A673 (cell line): ENCODE results near the gene KIF17. TPM values are rescaled to one million over a fixed set of nuclear protein-coding genes. Genes with fewer than 3 reads are reported as not detected.

Experiments used
- BruUV-seq: library from RNA; stranded (reverse); fragments of 400-500 nt; replicated peaks from 2 replicates; lab custom pipeline; 2021; lab: Mats Ljungman, UMichigan
- CTCF ChIA-PET: fragments of 300-600 bp; sonication (Branson Sonifier 250); formaldehyde crosslinking; loops from one replicate; lab custom pipeline; 2022; ENCODE audit warnings: antibody characterized with exemption; lab: Charles Lee
- POLR2A ChIA-PET: fragments of 300-600 bp; sonication (Branson Sonifier 250); formaldehyde crosslinking; loops from one replicate; lab custom pipeline; 2022; ENCODE audit warnings: antibody characterized with exemption; ENCODE audit not compliant: low non-redundant PET; lab: Charles Lee
- DNase-seq: peaks from one replicate; pipeline ENCODE4 v3.0.0-alpha.2; 2015; ENCODE audit warnings: low spot score
- H3K27ac ChIP-seq: fragments of 200-600 bp; sonication (generic); 2 replicates; pipeline ENCODE4 v1.5.1; 2016; ENCODE audit warnings: mixed run types, low read depth, mild to moderate bottlenecking, mixed read lengths, antibody characterized with exemption, low read length; ENCODE audit not compliant: poor library complexity, severe bottlenecking
- H3K27me3 ChIP-seq: fragments of 200-600 bp; sonication (generic); replicated peaks from 2 replicates; pipeline ENCODE4 v1.6.1; 2017; ENCODE audit warnings: mixed run types, low read depth, mild to moderate bottlenecking, mixed read lengths, antibody characterized with exemption, low read length; ENCODE audit not compliant: insufficient read depth, poor library complexity
- H3K36me3 ChIP-seq: fragments of 200-600 bp; sonication (generic); 2 replicates; pipeline ENCODE4 v1.6.1; 2016; ENCODE audit warnings: mixed run types, mild to moderate bottlenecking, mixed read lengths, antibody characterized with exemption, low read length; ENCODE audit not compliant: insufficient read depth, poor library complexity, severe bottlenecking
- H3K4me1 ChIP-seq: fragments of 200-600 bp; sonication (generic); 2 replicates; pipeline ENCODE4 v1.6.1; 2017; ENCODE audit warnings: mixed run types, mild to moderate bottlenecking, mixed read lengths, antibody characterized with exemption, low read length; ENCODE audit not compliant: insufficient read depth, poor library complexity, severe bottlenecking
- H3K4me3 ChIP-seq: fragments of 200-600 bp; sonication (generic); 2 replicates; pipeline ENCODE4 v1.5.1; 2016; ENCODE audit warnings: low read depth, mixed run types, mild to moderate bottlenecking, mixed read lengths, low read length; ENCODE audit not compliant: poor library complexity, severe bottlenecking
- H3K9me3 ChIP-seq: fragments of 200-600 bp; sonication (generic); 2 replicates; pipeline ENCODE4 v1.6.1; 2016; ENCODE audit warnings: mixed run types, low read depth, mild to moderate bottlenecking, mixed read lengths, antibody characterized with exemption, low read length; ENCODE audit not compliant: poor library complexity, severe bottlenecking
- EZH2 ChIP-seq: fragments of 200-600 bp; sonication (generic); IDR thresholded peaks from 2 replicates; pipeline ENCODE4 v1.6.1; 2017; ENCODE audit warnings: borderline replicate concordance, low read depth, mild to moderate bottlenecking, mixed read lengths, antibody characterized with exemption, low read length; ENCODE audit not compliant: poor library complexity, severe bottlenecking
- intact Hi-C: fragments of 100-400 bp; cut with micrococcal nuclease; formaldehyde crosslinking; loops from one replicate; pipeline ENCODE4 v1.10.0; 2022; ENCODE audit not compliant: unreplicated experiment
- total RNA-seq: library from RNA; stranded (reverse); gene quantifications from 2 replicates; pipeline ENCODE4 v1.2.3, GENCODE V29; 2021
- TF ChIP-seq, protein P1 (sequence below): fragments of 300-800, 200-600 bp; sonication (generic); conservative IDR thresholded peaks from 2 replicates; pipeline ENCODE4 v1.5.1; 2017; ENCODE audit warnings: low read depth, mild to moderate bottlenecking, antibody characterized with exemption, low read length, moderate library complexity, mixed read lengths

KIF17 gene
- total RNA-seq, 1 experiment from 2014 or later = 0.71 TPM

DNA sequence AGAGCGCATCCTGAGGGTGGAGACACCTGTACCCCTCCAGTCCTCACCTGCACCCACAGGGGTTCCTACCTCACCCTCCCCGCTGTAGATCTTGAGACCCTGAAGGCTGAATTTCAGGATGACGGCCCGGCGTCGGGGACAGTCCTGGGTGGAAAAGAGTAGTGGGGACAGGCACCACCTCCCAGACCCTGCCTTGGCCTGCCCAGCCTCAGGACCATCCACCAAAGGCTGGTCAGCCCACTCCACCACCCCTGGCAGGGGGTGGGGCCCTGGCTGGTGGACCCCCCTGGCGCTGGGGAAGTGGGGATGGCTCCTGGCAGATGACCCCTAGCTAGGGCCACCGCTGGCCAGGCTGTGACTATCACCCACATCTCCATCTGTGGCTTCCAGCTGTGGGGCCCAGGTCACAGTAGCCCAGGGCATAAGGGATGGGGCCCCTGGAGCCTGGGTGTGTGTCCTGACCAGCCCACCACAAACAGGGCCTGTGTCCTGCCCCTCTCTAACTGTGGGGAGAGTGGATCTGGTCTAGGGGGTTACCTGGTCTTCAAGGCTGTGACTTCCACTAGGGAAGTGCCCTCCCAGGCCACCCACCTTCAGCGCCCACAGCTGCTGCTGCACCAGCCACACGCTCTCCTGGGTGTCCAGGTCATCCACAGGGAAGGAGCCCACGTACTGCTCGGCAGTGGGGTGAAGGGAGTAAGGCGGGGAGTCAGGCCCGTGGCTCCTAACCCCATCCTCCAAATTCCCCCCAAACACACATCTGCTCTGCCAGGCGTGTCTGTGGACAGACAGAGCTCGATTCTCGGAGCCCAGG is 9.3 kb upstream of the KIF17 start:
- TF ChIP-seq EZH2 = no peak
- TF ChIP-seq, protein P1, sequence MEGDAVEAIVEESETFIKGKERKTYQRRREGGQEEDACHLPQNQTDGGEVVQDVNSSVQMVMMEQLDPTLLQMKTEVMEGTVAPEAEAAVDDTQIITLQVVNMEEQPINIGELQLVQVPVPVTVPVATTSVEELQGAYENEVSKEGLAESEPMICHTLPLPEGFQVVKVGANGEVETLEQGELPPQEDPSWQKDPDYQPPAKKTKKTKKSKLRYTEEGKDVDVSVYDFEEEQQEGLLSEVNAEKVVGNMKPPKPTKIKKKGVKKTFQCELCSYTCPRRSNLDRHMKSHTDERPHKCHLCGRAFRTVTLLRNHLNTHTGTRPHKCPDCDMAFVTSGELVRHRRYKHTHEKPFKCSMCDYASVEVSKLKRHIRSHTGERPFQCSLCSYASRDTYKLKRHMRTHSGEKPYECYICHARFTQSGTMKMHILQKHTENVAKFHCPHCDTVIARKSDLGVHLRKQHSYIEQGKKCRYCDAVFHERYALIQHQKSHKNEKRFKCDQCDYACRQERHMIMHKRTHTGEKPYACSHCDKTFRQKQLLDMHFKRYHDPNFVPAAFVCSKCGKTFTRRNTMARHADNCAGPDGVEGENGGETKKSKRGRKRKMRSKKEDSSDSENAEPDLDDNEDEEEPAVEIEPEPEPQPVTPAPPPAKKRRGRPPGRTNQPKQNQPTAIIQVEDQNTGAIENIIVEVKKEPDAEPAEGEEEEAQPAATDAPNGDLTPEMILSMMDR = no peak
- no TSS peak for BruUV-seq
- Histone ChIP-seq H3K4me1 (peaks cover 3% of the 10 kb centered on the region), H3K36me3 (no peaks in the 10 kb centered on the region), H3K4me3 (no peak overlapping the region), H3K27ac (no peak overlapping the region), H3K9me3 (no peaks in the 10 kb centered on the region), H3K27me3 (peaks cover 5% of the 10 kb centered on the region)
- intact Hi-C loops = no loop called here
- POLR2A ChIA-PET = no interaction called here
- no peak for DNase-seq
- CTCF ChIA-PET = interaction anchor here (1.1 kb wide), 1 partner anchor 30 kb away, joined by 3 read pairs; no protein-coding TSS in a partner anchor

DNA sequence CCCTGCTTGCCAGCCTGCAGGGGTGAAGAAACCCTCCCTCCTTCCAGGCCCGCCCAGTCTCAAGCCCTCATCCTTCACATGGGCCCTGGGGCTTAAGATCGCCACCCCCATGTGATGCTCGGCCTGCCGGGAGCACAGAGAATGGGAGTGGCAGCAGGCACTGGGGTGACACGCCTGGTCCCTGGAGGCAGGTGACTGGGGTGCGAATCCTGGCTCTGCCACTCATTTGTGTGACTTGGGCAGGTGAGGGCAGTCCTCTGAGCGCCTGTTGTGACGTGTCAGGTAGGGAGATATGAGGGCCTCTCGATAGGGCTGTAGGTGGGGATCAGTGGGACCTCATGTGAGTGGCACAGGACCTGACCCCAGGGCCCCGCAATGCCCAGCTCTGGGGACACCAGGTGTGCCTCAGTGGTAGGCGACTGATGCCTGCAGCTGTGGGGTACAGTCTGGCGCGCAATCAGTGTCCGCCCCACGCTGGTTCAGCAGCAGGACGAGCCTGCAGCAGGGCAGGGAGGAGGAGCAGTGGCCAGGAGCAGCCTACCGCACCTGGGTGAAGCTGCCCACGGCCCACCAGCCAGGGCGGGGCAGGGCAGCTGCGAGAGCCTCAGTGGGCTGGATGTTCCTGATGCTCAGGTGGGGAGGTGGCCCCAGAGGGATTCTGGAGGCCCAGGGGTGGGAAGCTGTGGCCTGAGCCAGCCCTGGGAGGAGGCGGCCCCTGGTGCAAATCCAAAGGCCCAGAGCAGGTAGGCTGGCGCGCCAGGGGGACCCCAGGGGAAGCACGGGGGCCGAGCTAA is 8.5 kb upstream of the KIF17 start:
- ChIA-PET POLR2A (no interaction called here), CTCF (no interaction called here)
- no peak overlapping the region for H3K27ac ChIP-seq
- DNase-seq = no peak
- peaks cover 3% of the 10 kb centered on the region for H3K4me1 ChIP-seq
- H3K27me3 ChIP-seq = peaks cover 5% of the 10 kb centered on the region
- no peak overlapping the region for H3K4me3 ChIP-seq
- H3K36me3 ChIP-seq = no peaks in the 10 kb centered on the region
- BruUV-seq = no TSS peak
- no peaks in the 10 kb centered on the region for H3K9me3 ChIP-seq
- TF ChIP-seq, protein P1 = no peak
- no peak for TF ChIP-seq EZH2
- intact Hi-C loops = no loop called here

DNA sequence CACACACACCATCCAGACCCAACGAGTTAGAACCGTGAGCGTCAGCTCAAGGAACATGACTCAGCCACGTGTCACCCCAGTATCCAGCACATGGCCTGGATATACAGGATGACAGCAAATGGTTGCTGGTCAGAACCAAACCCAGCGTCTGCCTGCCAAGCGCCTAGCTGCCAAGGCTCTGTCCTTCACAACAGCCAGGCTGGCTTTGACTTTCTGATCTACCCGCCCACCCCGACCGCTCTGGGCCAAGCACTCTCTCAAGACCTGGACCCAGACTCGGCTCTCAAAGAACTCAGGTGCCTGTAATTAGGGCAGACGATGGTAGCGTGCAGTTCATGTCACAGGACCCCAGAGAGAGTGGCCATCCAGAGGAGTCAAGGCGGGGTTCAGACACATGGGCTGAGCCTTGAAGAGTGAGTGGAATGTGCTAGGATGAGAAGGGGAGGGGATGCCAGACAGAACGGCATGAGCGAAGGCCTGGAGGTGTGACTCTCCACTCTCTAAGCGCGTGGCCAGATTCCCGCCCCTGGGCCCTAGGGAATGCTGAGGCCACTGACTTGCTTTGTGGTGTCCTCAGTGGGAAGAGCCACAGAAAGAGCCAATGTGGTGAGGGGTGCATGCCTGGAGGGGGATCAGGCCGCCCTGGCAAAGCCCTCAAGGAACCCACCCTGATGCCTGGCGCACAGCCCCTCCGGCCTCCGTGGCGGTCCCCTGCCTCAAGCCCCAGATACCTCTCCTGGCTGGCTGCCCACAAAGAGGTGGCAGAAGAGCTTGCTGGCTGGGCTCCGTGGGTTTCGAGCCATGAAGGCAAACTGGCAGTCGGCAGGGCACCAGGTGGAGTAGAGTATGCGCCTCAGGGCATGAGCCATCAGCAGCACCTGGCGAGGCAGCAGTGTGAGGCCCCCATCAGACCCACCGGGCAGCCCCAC is 7.6 kb upstream of the KIF17 start:
- H3K27me3 ChIP-seq = no peaks in the 10 kb centered on the region
- no peak overlapping the region for H3K27ac ChIP-seq
- TF ChIP-seq EZH2 = no peak
- TF ChIP-seq, protein P1 = no peak
- POLR2A ChIA-PET = no interaction called here
- no TSS peak for BruUV-seq
- intact Hi-C loops = no loop called here
- CTCF ChIA-PET = no interaction called here
- no peak for DNase-seq
- H3K36me3 ChIP-seq = no peaks in the 10 kb centered on the region
- H3K4me3 ChIP-seq = no peak overlapping the region
- no peaks in the 10 kb centered on the region for H3K9me3 ChIP-seq
- H3K4me1 ChIP-seq = no peaks in the 10 kb centered on the region
